Measurements from ENCODE around the gene CLTC.

GRCh38 chr17:59678918-59679317 lies 59.2 kb downstream of the CLTC start:
- TF ChIP-seq CTCF (IDR thresholded peaks at IDR 0.05) (no peak), EZH2 (IDR thresholded peaks at IDR 0.05) (no peak)

All from neural progenitor cell (in vitro differentiated cells).